ENCODE results near the gene APLP2.
A peak's percentile ranks its signal among the peaks of the same experiment; 100 is the strongest.
"Not testable (repeated sequence)": the region's sequence is repeated elsewhere in the genome, so short reads cannot be mapped to it uniquely, and the experiment has no call there.

The APLP2 gene

DNA sequence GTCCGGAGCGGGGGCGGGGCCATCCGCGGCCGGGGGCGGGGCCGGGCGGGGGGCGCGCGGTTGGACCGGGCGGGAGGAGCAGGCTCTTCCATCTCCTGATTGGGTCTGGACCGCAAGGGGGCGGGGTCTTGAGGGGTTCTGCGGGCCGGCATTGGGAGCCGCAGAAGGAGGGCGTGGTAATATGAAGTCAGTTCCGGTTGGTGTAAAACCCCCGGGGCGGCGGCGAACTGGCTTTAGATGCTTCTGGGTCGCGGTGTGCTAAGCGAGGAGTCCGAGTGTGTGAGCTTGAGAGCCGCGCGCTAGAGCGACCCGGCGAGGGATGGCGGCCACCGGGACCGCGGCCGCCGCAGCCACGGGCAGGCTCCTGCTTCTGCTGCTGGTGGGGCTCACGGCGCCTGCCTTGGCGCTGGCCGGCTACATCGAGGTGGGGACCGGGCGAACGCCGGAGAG, at the start of gene APLP2:
Gene APLP2, plus strand, starts transcription at position 236 of the 450 bp plus-strand sequence. Its CDS starts 84 bp downstream, at position 320.
- H3K27ac ChIP-seq (ENCODE audit: low read length): peak within 1 kb of the TSS; percentile 63
- DNase-seq: peak; percentile 98
- peaks cover 15% of the 10 kb centered on the region; the same call in 1 of the 2 replicates for H4K20me1 ChIP-seq (ENCODE audit: insufficient read depth, low read length)
- peaks cover 10% of the 10 kb centered on the region for H3K27me3 ChIP-seq (ENCODE audit: insufficient read depth, low read length, poor library complexity)
- H3K36me3 ChIP-seq (ENCODE audit: insufficient read depth, low read length): no peaks in the 10 kb centered on the region
- peak within 1 kb of the TSS; percentile 88 for H3K9ac ChIP-seq (ENCODE audit: low read depth, low read length)
- H3K4me1 ChIP-seq (ENCODE audit: insufficient read depth, low read length): peaks cover 30% of the 10 kb centered on the region
- peaks cover 40% of the 10 kb centered on the region for H3K79me2 ChIP-seq (ENCODE audit: insufficient read depth, low read length)
- peak within 1 kb of the TSS; percentile 99 for H2AFZ ChIP-seq (ENCODE audit: low read depth, low read length)
- peak within 1 kb of the TSS; percentile 100 for H3K4me2 ChIP-seq (ENCODE audit: insufficient read depth, low read length)
- H3K9me3 ChIP-seq (ENCODE audit: insufficient read depth, low read length, severe bottlenecking): no peaks in the 10 kb centered on the region
- TF ChIP-seq, protein P1, sequence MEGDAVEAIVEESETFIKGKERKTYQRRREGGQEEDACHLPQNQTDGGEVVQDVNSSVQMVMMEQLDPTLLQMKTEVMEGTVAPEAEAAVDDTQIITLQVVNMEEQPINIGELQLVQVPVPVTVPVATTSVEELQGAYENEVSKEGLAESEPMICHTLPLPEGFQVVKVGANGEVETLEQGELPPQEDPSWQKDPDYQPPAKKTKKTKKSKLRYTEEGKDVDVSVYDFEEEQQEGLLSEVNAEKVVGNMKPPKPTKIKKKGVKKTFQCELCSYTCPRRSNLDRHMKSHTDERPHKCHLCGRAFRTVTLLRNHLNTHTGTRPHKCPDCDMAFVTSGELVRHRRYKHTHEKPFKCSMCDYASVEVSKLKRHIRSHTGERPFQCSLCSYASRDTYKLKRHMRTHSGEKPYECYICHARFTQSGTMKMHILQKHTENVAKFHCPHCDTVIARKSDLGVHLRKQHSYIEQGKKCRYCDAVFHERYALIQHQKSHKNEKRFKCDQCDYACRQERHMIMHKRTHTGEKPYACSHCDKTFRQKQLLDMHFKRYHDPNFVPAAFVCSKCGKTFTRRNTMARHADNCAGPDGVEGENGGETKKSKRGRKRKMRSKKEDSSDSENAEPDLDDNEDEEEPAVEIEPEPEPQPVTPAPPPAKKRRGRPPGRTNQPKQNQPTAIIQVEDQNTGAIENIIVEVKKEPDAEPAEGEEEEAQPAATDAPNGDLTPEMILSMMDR (IDR thresholded peaks at IDR 0.05; ENCODE audit: borderline replicate concordance, extremely low read depth, low read length, poor library complexity, severe bottlenecking): no peak
- TF ChIP-seq EZH2 (IDR thresholded peaks at IDR 0.05; ENCODE audit: borderline replicate concordance, low read depth, low read length, severe bottlenecking): no peak
- peak within 1 kb of the TSS; percentile 89 to 97 for H3K4me3 ChIP-seq (ENCODE audit: low read depth in 1 of 2, low read length in 2 of 2)
- peak; percentile 89 for ATAC-seq (ENCODE audit: insufficient read depth, low read depth)

DNA sequence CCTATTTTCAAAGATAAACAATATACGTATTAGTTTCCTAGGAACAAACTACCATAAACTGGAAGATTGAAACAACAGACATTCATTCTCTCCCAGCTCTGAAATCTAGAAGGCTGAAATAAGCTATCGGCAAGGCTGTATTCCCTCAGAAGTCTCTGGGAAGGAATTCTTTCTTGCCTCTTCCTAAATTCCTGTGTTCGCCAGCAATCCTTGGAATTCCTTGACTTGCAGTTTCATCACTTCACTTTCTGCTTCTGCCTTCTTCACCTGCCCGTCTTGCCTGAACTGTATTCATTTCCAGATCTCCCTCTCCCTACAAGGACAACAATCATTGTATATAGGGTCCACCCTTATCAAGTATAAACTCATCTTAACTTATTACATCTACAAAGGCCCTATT, 49.4 kb upstream of the APLP2 start:
- H3K4me2 ChIP-seq (ENCODE audit: insufficient read depth, low read length): no peak overlapping the region
- H2AFZ ChIP-seq (ENCODE audit: low read depth, low read length): no peak overlapping the region
- H3K36me3 ChIP-seq (ENCODE audit: insufficient read depth, low read length): no peaks in the 10 kb centered on the region
- no peak overlapping the region for H3K9ac ChIP-seq (ENCODE audit: low read depth, low read length)
- H3K4me3 ChIP-seq (ENCODE audit: low read depth in 1 of 2, low read length in 2 of 2): no peak overlapping the region
- no peaks in the 10 kb centered on the region for H3K4me1 ChIP-seq (ENCODE audit: insufficient read depth, low read length)
- no peak for TF ChIP-seq EZH2 (IDR thresholded peaks at IDR 0.05; ENCODE audit: borderline replicate concordance, low read depth, low read length, severe bottlenecking)
- TF ChIP-seq, protein P1 (IDR thresholded peaks at IDR 0.05; ENCODE audit: borderline replicate concordance, extremely low read depth, low read length, poor library complexity, severe bottlenecking): no peak
- no peak overlapping the region for H3K27ac ChIP-seq (ENCODE audit: low read length)
- no peaks in the 10 kb centered on the region for H3K9me3 ChIP-seq (ENCODE audit: insufficient read depth, low read length, severe bottlenecking)
- ATAC-seq (ENCODE audit: insufficient read depth, low read depth) (no peak), DNase-seq (no peak)
- H3K27me3 ChIP-seq (ENCODE audit: insufficient read depth, low read length, poor library complexity): no peaks in the 10 kb centered on the region
- no peaks in the 10 kb centered on the region for H3K79me2 ChIP-seq (ENCODE audit: insufficient read depth, low read length)
- no peaks in the 10 kb centered on the region for H4K20me1 ChIP-seq (ENCODE audit: insufficient read depth, low read length)

DNA sequence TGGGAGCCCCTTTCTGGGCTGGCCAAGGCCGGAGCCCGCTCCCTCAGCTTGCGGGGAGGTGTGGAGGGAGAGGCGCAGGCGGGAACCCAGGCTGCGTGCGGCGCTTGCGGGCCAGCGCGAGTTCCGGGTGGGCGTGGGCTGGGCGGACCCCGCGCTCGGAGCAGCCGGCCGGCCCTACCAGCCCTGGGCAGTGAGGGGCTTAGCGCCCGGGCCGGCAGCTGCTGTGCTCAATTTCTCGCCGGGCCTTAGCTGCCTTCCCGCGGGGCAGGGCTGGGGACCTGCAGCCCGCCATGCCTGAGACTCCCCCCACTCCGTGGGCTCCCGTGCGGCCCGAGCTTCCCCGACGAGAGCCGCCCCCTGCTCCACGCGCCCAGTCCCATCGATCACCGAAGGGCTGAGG, 48.1 kb upstream of the APLP2 start:
- not testable (repeated sequence) for H2AFZ ChIP-seq (ENCODE audit: low read depth, low read length); H3K4me2 ChIP-seq (ENCODE audit: insufficient read depth, low read length); ATAC-seq (ENCODE audit: insufficient read depth, low read depth); DNase-seq; H3K36me3 ChIP-seq (ENCODE audit: insufficient read depth, low read length); H3K27ac ChIP-seq (ENCODE audit: low read length); H3K4me3 ChIP-seq (ENCODE audit: low read depth in 1 of 2, low read length in 2 of 2); H3K9me3 ChIP-seq (ENCODE audit: insufficient read depth, low read length, severe bottlenecking); H4K20me1 ChIP-seq (ENCODE audit: insufficient read depth, low read length); H3K9ac ChIP-seq (ENCODE audit: low read depth, low read length); H3K27me3 ChIP-seq (ENCODE audit: insufficient read depth, low read length, poor library complexity); H3K79me2 ChIP-seq (ENCODE audit: insufficient read depth, low read length); H3K4me1 ChIP-seq (ENCODE audit: insufficient read depth, low read length)

DNA sequence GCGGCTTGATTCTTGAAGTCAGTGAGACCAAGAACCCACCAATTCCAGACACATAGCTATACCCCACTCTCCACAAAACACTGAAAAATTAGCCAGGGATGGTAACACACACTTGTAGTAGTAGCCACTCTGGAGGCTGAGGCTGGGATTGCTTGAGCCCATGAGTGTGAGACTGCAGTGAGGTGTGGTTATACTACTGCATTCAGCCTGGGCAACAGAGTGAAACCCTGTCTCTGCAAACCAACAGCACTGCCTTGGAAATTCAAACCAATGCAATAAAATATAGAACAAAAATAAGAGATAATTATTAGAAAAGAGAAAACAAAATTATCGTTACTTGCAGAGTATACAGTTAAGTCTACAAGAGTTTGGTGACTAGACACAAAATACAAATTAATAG, 46.9 kb upstream of the APLP2 start:
- H3K9me3 ChIP-seq (ENCODE audit: insufficient read depth, low read length, severe bottlenecking): no peaks in the 10 kb centered on the region
- ATAC-seq (ENCODE audit: insufficient read depth, low read depth) (no peak), DNase-seq (no peak)
- H2AFZ ChIP-seq (ENCODE audit: low read depth, low read length): no peak overlapping the region
- no peak overlapping the region for H3K27ac ChIP-seq (ENCODE audit: low read length)
- H3K27me3 ChIP-seq (ENCODE audit: insufficient read depth, low read length, poor library complexity): no peaks in the 10 kb centered on the region
- H4K20me1 ChIP-seq (ENCODE audit: insufficient read depth, low read length): no peaks in the 10 kb centered on the region
- H3K4me1 ChIP-seq (ENCODE audit: insufficient read depth, low read length): no peaks in the 10 kb centered on the region
- TF ChIP-seq, protein P1 (IDR thresholded peaks at IDR 0.05; ENCODE audit: borderline replicate concordance, extremely low read depth, low read length, poor library complexity, severe bottlenecking): no peak
- no peak for TF ChIP-seq EZH2 (IDR thresholded peaks at IDR 0.05; ENCODE audit: borderline replicate concordance, low read depth, low read length, severe bottlenecking)
- no peaks in the 10 kb centered on the region for H3K36me3 ChIP-seq (ENCODE audit: insufficient read depth, low read length)
- no peak overlapping the region for H3K4me2 ChIP-seq (ENCODE audit: insufficient read depth, low read length)
- H3K9ac ChIP-seq (ENCODE audit: low read depth, low read length): no peak overlapping the region
- H3K4me3 ChIP-seq (ENCODE audit: low read depth in 1 of 2, low read length in 2 of 2): no peak overlapping the region
- no peaks in the 10 kb centered on the region for H3K79me2 ChIP-seq (ENCODE audit: insufficient read depth, low read length)

Measured in DND-41 (cell line).